PC-9 (cell line): ENCODE results near the gene CNTNAP2. TPM values are rescaled to one million over a fixed set of nuclear protein-coding genes. Genes with fewer than 3 reads are reported as not detected.

Experiments used
- BruUV-seq: library from RNA; stranded (reverse); fragments of 400-500 nt; replicated peaks from 2 replicates; lab custom pipeline; 2021; lab: Mats Ljungman, UMichigan
- CTCF ChIA-PET: fragments of 300-600 bp; sonication (Branson Sonifier 250); formaldehyde crosslinking; loops from one replicate; lab custom pipeline; 2022; ENCODE audit warnings: antibody characterized with exemption; lab: Charles Lee
- POLR2A ChIA-PET: fragments of 300-600 bp; sonication (Branson Sonifier 250); formaldehyde crosslinking; loops from one replicate; lab custom pipeline; 2022; ENCODE audit warnings: antibody characterized with exemption; ENCODE audit not compliant: unreplicated experiment; lab: Charles Lee
- DNase-seq, 2 experiments: peaks; one replicate each; pipeline versions ENCODE4 v3.0.0 to v3.0.0-alpha.2; 2015 to 2022; ENCODE audit warnings: mixed read lengths in 1 of 2
- H2AFZ ChIP-seq: fragments of 200-600 bp; sonication (generic); 2 replicates; pipeline ENCODE4 v1.8.1; 2017; ENCODE audit warnings: antibody characterized with exemption
- H3F3A ChIP-seq: fragments of 200-600 bp; sonication (generic); 2 replicates; pipeline ENCODE4 v1.8.1; 2017; ENCODE audit warnings: antibody characterized with exemption, mild to moderate bottlenecking, low read depth; ENCODE audit not compliant: insufficient read depth
- H3K27ac ChIP-seq: fragments of 200-600 bp; sonication (generic); 2 replicates; pipeline ENCODE4 v1.6.1; 2016; ENCODE audit warnings: mixed run types
- H3K27me3 ChIP-seq: fragments of 200-600 bp; sonication (generic); 2 replicates; pipeline ENCODE4 v1.6.1; 2016; ENCODE audit warnings: low read depth, mixed run types; ENCODE audit not compliant: insufficient read depth
- H3K36me3 ChIP-seq: fragments of 200-600 bp; sonication (generic); 2 replicates; pipeline ENCODE4 v1.6.1; 2016; ENCODE audit warnings: low read depth, mixed run types
- H3K4me1 ChIP-seq: fragments of 200-600 bp; sonication (generic); replicated peaks from 2 replicates; pipeline ENCODE4 v1.6.1; 2016; ENCODE audit warnings: mixed run types; ENCODE audit not compliant: insufficient read depth
- H3K4me2 ChIP-seq: fragments of 200-600 bp; sonication (generic); 2 replicates; pipeline ENCODE4 v1.6.1; 2017; ENCODE audit warnings: mixed run types
- H3K4me3 ChIP-seq: fragments of 200-600 bp; sonication (generic); 2 replicates; pipeline ENCODE4 v1.6.1; 2016; ENCODE audit warnings: mixed run types
- H3K79me2 ChIP-seq: fragments of 200-600 bp; sonication (generic); 2 replicates; pipeline ENCODE4 v1.6.1; 2017; ENCODE audit warnings: low read depth, mixed run types
- H3K9me2 ChIP-seq: fragments of 200-600 bp; sonication (generic); 2 replicates; pipeline ENCODE4 v1.8.1; 2017; ENCODE audit warnings: mild to moderate bottlenecking; ENCODE audit not compliant: insufficient read depth
- H3K9me3 ChIP-seq: fragments of 200-600 bp; sonication (generic); 2 replicates; pipeline ENCODE4 v1.8.1; 2016; ENCODE audit warnings: low read depth; ENCODE audit not compliant: insufficient read depth
- H4K20me1 ChIP-seq: fragments of 200-600 bp; sonication (generic); 2 replicates; pipeline ENCODE4 v1.8.1; 2017; ENCODE audit not compliant: insufficient read depth
- EZH2 ChIP-seq: fragments of 200-600 bp; sonication (generic); IDR thresholded peaks from 2 replicates; pipeline ENCODE4 v1.8.0; 2017; ENCODE audit warnings: antibody characterized with exemption, low read depth
- intact Hi-C: fragments of 100-400 bp; cut with micrococcal nuclease; formaldehyde crosslinking; loops from one replicate; pipeline ENCODE4 v1.10.0; 2022; ENCODE audit not compliant: unreplicated experiment
- total RNA-seq: library from RNA; stranded (reverse); gene quantifications from 2 replicates; pipeline ENCODE4 v1.2.3, GENCODE V29; 2021
- TF ChIP-seq, protein P1 (sequence below): fragments of 200-600 bp; sonication (generic); conservative IDR thresholded peaks from 2 replicates; pipeline ENCODE4 v1.6.1; 2017; ENCODE audit warnings: mixed run types, antibody characterized with exemption, mild to moderate bottlenecking, moderate library complexity

CNTNAP2 gene
- total RNA-seq, 1 experiment from 2014 or later = not detected

DNA sequence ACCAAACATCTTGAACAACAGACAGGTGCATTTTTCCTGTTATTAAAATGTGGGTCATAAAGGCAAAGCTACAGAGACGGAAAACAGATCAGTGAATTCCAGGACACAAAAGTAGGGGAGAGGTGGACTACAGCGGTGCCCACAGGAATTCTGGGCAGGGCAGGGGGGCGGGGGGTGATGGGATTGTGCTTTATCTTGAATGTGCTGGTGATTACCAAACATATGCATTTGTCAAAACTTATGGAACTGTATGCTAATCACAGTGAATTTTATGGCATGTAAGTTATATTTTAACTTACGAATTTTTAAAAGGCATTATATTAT, 519.4 kb downstream of the CNTNAP2 start:
- H3K79me2 ChIP-seq = no peaks in the 10 kb centered on the region
- intact Hi-C loops = no loop called here
- POLR2A ChIA-PET = no interaction called here
- H3K27ac ChIP-seq = no peak overlapping the region
- TF ChIP-seq, protein P1, sequence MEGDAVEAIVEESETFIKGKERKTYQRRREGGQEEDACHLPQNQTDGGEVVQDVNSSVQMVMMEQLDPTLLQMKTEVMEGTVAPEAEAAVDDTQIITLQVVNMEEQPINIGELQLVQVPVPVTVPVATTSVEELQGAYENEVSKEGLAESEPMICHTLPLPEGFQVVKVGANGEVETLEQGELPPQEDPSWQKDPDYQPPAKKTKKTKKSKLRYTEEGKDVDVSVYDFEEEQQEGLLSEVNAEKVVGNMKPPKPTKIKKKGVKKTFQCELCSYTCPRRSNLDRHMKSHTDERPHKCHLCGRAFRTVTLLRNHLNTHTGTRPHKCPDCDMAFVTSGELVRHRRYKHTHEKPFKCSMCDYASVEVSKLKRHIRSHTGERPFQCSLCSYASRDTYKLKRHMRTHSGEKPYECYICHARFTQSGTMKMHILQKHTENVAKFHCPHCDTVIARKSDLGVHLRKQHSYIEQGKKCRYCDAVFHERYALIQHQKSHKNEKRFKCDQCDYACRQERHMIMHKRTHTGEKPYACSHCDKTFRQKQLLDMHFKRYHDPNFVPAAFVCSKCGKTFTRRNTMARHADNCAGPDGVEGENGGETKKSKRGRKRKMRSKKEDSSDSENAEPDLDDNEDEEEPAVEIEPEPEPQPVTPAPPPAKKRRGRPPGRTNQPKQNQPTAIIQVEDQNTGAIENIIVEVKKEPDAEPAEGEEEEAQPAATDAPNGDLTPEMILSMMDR = no peak
- TF ChIP-seq EZH2 = no peak
- no peak overlapping the region for H2AFZ ChIP-seq
- peaks cover 7% of the 10 kb centered on the region; the same call in 1 of the 2 replicates for H3K27me3 ChIP-seq
- BruUV-seq = no TSS peak
- no peaks in the 10 kb centered on the region for H4K20me1 ChIP-seq
- no peaks in the 10 kb centered on the region for H3K36me3 ChIP-seq
- no peaks in the 10 kb centered on the region for H3K9me2 ChIP-seq
- H3F3A ChIP-seq = no peaks in the 10 kb centered on the region
- peak overlapping the region; percentile 24; the same call in 1 of the 2 replicates for H3K4me2 ChIP-seq
- CTCF ChIA-PET = no interaction called here
- H3K4me1 ChIP-seq = no peaks in the 10 kb centered on the region
- no peaks in the 10 kb centered on the region for H3K9me3 ChIP-seq
- no peak overlapping the region for H3K4me3 ChIP-seq
- DNase-seq = no peak

DNA sequence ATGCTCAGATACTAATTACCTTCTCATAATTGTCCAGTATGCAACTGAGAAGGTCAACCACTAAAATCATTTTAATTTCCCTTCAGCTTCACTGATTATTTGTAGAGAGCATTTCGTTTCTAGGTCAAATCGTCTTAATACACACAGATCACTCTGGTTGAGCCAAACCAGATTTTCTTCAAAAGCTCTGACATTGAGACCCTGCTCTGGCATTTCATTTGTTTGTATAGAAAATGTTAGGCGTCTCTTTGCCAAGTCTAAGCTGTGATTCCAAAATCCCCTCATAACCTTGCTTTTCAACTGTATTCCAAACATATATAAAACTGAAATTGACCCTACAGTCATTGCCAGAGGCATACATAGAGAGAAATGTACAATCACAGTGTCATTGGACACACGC, 520.0 kb downstream of the CNTNAP2 start:
- Histone ChIP-seq H3K4me2 (no peak overlapping the region), H3K27me3 (peaks cover 7% of the 10 kb centered on the region; the same call in 1 of the 2 replicates), H4K20me1 (no peaks in the 10 kb centered on the region), H3K27ac (no peak overlapping the region), H3K79me2 (no peaks in the 10 kb centered on the region), H2AFZ (no peak overlapping the region), H3F3A (no peaks in the 10 kb centered on the region), H3K9me3 (no peaks in the 10 kb centered on the region), H3K36me3 (no peaks in the 10 kb centered on the region), H3K4me1 (no peaks in the 10 kb centered on the region), H3K9me2 (no peaks in the 10 kb centered on the region), H3K4me3 (no peak overlapping the region)
- ChIA-PET POLR2A (no interaction called here), CTCF (no interaction called here)
- no peak for DNase-seq
- no TSS peak for BruUV-seq
- TF ChIP-seq EZH2 = no peak
- TF ChIP-seq, protein P1 = no peak
- intact Hi-C loops = no loop called here

DNA sequence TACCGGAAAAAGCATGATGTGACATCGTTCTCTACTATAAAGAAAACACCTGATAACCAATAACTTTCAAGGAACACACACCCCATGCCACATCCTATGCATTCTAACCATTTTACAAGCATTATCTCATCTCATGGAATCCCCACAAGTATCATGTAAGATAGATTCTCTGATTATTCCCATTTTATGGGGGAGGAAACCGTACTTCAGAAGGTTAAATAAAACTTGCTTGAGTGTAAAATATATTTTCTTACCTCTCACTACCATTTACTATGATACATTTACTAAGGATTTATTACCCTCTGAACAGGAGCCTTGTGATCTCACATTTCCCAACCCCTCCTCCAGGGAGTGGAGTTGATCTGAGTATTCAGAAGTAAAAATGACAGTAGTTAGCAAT, 522.7 kb downstream of the CNTNAP2 start:
- DNase-seq = no peak
- Histone ChIP-seq H3K4me3 (no peak overlapping the region), H3K9me3 (no peaks in the 10 kb centered on the region), H3K36me3 (no peaks in the 10 kb centered on the region), H3K9me2 (no peaks in the 10 kb centered on the region), H2AFZ (no peak overlapping the region), H3K27ac (no peak overlapping the region), H3K79me2 (no peaks in the 10 kb centered on the region), H3K4me1 (no peaks in the 10 kb centered on the region), H3K4me2 (no peak overlapping the region), H3K27me3 (peaks cover 7% of the 10 kb centered on the region; the same call in 1 of the 2 replicates), H4K20me1 (no peaks in the 10 kb centered on the region), H3F3A (no peaks in the 10 kb centered on the region)
- POLR2A ChIA-PET = no interaction called here
- no TSS peak for BruUV-seq
- CTCF ChIA-PET = no interaction called here
- intact Hi-C loops = no loop called here
- TF ChIP-seq, protein P1 = no peak
- no peak for TF ChIP-seq EZH2
